HEK293 (cell line): Measurements from ENCODE around the gene ASL.

ENCODE experiments used
- GLIS1 ChIP-seq: fragments of 450-650 bp; formaldehyde crosslinking; IDR thresholded peaks from 2 replicates; pipeline ENCODE4 v1.5.1; 2016; ENCODE audit warnings: missing biosample characterization, missing genetic modification characterization
- KLF1 ChIP-seq: fragments of 450-650 bp; formaldehyde crosslinking; IDR thresholded peaks from 2 replicates; pipeline ENCODE4 v1.5.1; 2016; ENCODE audit warnings: missing biosample characterization, missing genetic modification characterization
- KLF10 ChIP-seq: fragments of 450-650 bp; IDR thresholded peaks from 2 replicates; pipeline ENCODE4 v1.5.1; 2018; ENCODE audit warnings: missing biosample characterization, mild to moderate bottlenecking, missing genetic modification characterization
- KLF16 ChIP-seq: fragments of 450-650 bp; formaldehyde crosslinking; IDR thresholded peaks from 2 replicates; pipeline ENCODE4 v1.5.1; 2017; ENCODE audit warnings: missing biosample characterization, missing genetic modification characterization
- KLF8 ChIP-seq: fragments of 450-650 bp; formaldehyde crosslinking; IDR thresholded peaks from 2 replicates; pipeline ENCODE4 v1.5.1; 2016; ENCODE audit warnings: missing biosample characterization, missing genetic modification characterization
- KLF9 ChIP-seq: fragments of 450-650 bp; formaldehyde crosslinking; IDR thresholded peaks from 2 replicates; pipeline ENCODE4 v1.5.1; 2016; ENCODE audit warnings: missing biosample characterization, missing genetic modification characterization, low read depth
- RBAK ChIP-seq: fragments of 450-650 bp; formaldehyde crosslinking; IDR thresholded peaks from 2 replicates; pipeline ENCODE4 v1.5.1; 2016; ENCODE audit warnings: missing biosample characterization, missing genetic modification characterization
- SCRT2 ChIP-seq: fragments of 450-650 bp; formaldehyde crosslinking; IDR thresholded peaks from 2 replicates; pipeline ENCODE4 v1.5.1; 2016; ENCODE audit warnings: missing biosample characterization, missing genetic modification characterization
- SP7 ChIP-seq: fragments of 450-650 bp; formaldehyde crosslinking; IDR thresholded peaks from 2 replicates; pipeline ENCODE4 v1.5.1; 2016; ENCODE audit warnings: missing biosample characterization, missing genetic modification characterization
- WT1 ChIP-seq: fragments of 450-650 bp; formaldehyde crosslinking; IDR thresholded peaks from 2 replicates; pipeline ENCODE4 v1.5.1; 2016; ENCODE audit warnings: missing biosample characterization, missing genetic modification characterization
- YY2 ChIP-seq: fragments of 450-650 bp; formaldehyde crosslinking; IDR thresholded peaks from 2 replicates; pipeline ENCODE4 v1.5.1; 2016; ENCODE audit warnings: missing biosample characterization, missing genetic modification characterization
- ZBTB21 ChIP-seq: fragments of 450-650 bp; formaldehyde crosslinking; IDR thresholded peaks from 2 replicates; pipeline ENCODE4 v1.5.1; 2017; ENCODE audit warnings: missing biosample characterization, missing genetic modification characterization
- ZBTB48 ChIP-seq: fragments of 450-650 bp; formaldehyde crosslinking; IDR thresholded peaks from 2 replicates; pipeline ENCODE4 v1.5.1; 2016; ENCODE audit warnings: missing biosample characterization, missing genetic modification characterization
- ZBTB7A ChIP-seq: fragments of 450-650 bp; formaldehyde crosslinking; IDR thresholded peaks from 2 replicates; pipeline ENCODE4 v1.5.1; 2016; ENCODE audit warnings: low read depth, missing biosample characterization, missing genetic modification characterization
- ZNF112 ChIP-seq: fragments of 450-650 bp; formaldehyde crosslinking; IDR thresholded peaks from 2 replicates; pipeline ENCODE4 v1.5.0; 2017; ENCODE audit warnings: missing biosample characterization, missing genetic modification characterization
- ZNF214 ChIP-seq: fragments of 450-650 bp; formaldehyde crosslinking; IDR thresholded peaks from 2 replicates; pipeline ENCODE4 v1.5.1; 2017; ENCODE audit warnings: missing biosample characterization, mild to moderate bottlenecking, missing genetic modification characterization, borderline replicate concordance
- ZNF23 ChIP-seq: fragments of 450-650 bp; formaldehyde crosslinking; IDR thresholded peaks from 2 replicates; pipeline ENCODE4 v1.5.1; 2016; ENCODE audit warnings: missing biosample characterization, missing genetic modification characterization, borderline replicate concordance
- ZNF24 ChIP-seq: fragments of 450-650 bp; formaldehyde crosslinking; IDR thresholded peaks from 2 replicates; pipeline ENCODE4 v1.5.1; 2016; ENCODE audit warnings: missing biosample characterization, missing genetic modification characterization
- ZNF423 ChIP-seq: fragments of 450-650 bp; formaldehyde crosslinking; IDR thresholded peaks from 2 replicates; pipeline ENCODE4 v1.5.1; 2016; ENCODE audit warnings: missing biosample characterization, missing genetic modification characterization
- ZNF529 ChIP-seq: fragments of 450-650 bp; formaldehyde crosslinking; IDR thresholded peaks from 2 replicates; pipeline ENCODE4 v1.5.1; 2017; ENCODE audit warnings: missing genetic modification characterization, missing biosample characterization; ENCODE audit not compliant: insufficient replicate concordance
- ZNF571 ChIP-seq: fragments of 450-650 bp; formaldehyde crosslinking; IDR thresholded peaks from 2 replicates; pipeline ENCODE4 v1.5.0; 2017; ENCODE audit warnings: missing biosample characterization, missing genetic modification characterization
- ZNF596 ChIP-seq: fragments of 450-650 bp; IDR thresholded peaks from 2 replicates; pipeline ENCODE4 v1.5.0; 2018; ENCODE audit warnings: missing biosample characterization, mild to moderate bottlenecking, missing genetic modification characterization, moderate library complexity
- ZNF701 ChIP-seq: fragments of 450-650 bp; formaldehyde crosslinking; IDR thresholded peaks from 2 replicates; pipeline ENCODE4 v1.5.1; 2016; ENCODE audit warnings: missing biosample characterization, missing genetic modification characterization
- TF ChIP-seq, protein P1 (sequence below): fragments of 450-650 bp; formaldehyde crosslinking; IDR thresholded peaks from 2 replicates; pipeline ENCODE4 v1.5.1; 2016; ENCODE audit warnings: missing biosample characterization, missing genetic modification characterization, low read depth
- TF ChIP-seq, protein P2 (sequence below): fragments of 450-650 bp; formaldehyde crosslinking; conservative IDR thresholded peaks from 2 replicates; pipeline ENCODE4 v1.5.1; 2016; ENCODE audit warnings: low read depth, missing biosample characterization, missing genetic modification characterization
- TF ChIP-seq, protein P3 (sequence below): fragments of 450-650 bp; formaldehyde crosslinking; IDR thresholded peaks from 2 replicates; pipeline ENCODE4 v1.5.1; 2016; ENCODE audit warnings: missing biosample characterization, missing genetic modification characterization, low read depth
- TF ChIP-seq, protein P4 (sequence below): fragments of 450-650 bp; formaldehyde crosslinking; IDR thresholded peaks from 2 replicates; pipeline ENCODE4 v1.5.1; 2016; ENCODE audit warnings: missing biosample characterization, missing genetic modification characterization
- TF ChIP-seq, protein P5 (sequence below): fragments of 450-650 bp; formaldehyde crosslinking; IDR thresholded peaks from 2 replicates; pipeline ENCODE4 v1.5.1; 2016; ENCODE audit warnings: missing biosample characterization, missing genetic modification characterization

The ASL gene

DNA sequence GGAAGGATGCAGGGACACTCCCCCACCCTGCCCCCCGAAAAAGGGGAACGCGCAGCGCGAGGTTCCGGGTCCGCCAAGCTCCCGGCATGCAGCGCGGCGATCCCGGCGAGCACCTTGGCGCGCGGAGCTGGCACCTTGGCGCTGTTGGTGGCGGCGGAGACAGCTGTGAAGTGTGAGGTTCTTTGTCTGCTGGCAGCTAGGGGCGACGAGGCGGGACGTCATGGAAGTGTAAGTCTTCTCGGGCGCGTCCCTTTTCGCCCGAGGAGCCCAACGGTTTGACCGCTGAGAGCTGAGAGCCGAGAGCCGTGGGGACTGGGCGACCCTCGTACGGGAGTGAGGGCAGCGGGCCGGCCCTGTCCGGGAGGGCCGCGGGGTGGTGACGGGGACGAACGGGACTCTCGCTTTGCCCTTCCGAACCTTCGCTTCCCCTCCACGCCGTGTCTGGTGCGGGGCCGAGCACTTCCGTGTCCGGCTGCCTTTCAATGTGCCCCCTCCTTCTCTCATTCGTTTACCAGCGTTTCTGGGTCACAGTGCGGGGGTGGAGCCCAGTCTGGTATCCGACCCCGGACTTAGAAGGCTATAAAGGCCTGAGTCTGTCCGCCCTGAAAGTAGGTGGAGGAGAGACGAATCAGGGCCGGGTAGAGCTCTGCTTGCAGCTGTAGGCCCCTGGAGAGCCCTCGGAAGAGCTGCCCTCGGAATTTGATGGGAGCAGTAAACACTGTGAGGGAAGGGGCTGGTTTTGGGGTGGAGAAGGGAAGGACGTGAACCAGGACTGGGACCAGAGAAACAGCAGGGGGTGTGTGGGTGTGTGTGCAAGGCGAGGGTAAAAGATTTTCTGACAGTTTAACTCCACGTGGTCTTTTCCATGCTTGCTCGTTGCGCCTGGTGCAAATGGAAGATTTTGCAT is 39.4 kb downstream of the ASL start, which contains the start of gene CRCP (continued):
- TF ChIP-seq ZNF23 (tag by site-specific recombination) (no peak), ZBTB21 (tag by site-specific recombination) (peak; percentile 21; the same call in 1 of the 2 replicates), SCRT2 (no peak), KLF16 (tag by site-specific recombination) (peak; percentile 68), ZNF571 (tag by site-specific recombination) (no peak), KLF8 (peak; percentile 82), ZNF24 (tag by site-specific recombination) (peak; percentile 52; the same call in 1 of the 2 replicates), WT1 (0 out of 2 replicates have a peak, but pooled peaks have one; percentile 9), KLF1 (tag by site-specific recombination) (peak; percentile 74), SP7 (peak; percentile 75), GLIS1 (tag by site-specific recombination) (peak; percentile 43; the same call in 1 of the 2 replicates), KLF10 (tag by site-specific recombination) (peak; percentile 88), ZNF596 (tag by site-specific recombination) (no peak), ZNF529 (no peak), ZNF214 (tag by site-specific recombination) (no peak), KLF9 (tag by site-specific recombination) (peak; percentile 50), YY2 (tag by site-specific recombination) (0 out of 2 replicates have a peak, but pooled peaks have one; percentile 30), ZBTB48 (peak; percentile 52; the same call in 1 of the 2 replicates), RBAK (tag by site-specific recombination) (no peak), ZNF423 (tag by site-specific recombination) (0 out of 2 replicates have a peak, but pooled peaks have one; percentile 46), ZNF701 (tag by site-specific recombination) (no peak), ZBTB7A (tag by site-specific recombination) (no peak), ZNF112 (tag by site-specific recombination) (no peak)
- TF ChIP-seq, protein P1, sequence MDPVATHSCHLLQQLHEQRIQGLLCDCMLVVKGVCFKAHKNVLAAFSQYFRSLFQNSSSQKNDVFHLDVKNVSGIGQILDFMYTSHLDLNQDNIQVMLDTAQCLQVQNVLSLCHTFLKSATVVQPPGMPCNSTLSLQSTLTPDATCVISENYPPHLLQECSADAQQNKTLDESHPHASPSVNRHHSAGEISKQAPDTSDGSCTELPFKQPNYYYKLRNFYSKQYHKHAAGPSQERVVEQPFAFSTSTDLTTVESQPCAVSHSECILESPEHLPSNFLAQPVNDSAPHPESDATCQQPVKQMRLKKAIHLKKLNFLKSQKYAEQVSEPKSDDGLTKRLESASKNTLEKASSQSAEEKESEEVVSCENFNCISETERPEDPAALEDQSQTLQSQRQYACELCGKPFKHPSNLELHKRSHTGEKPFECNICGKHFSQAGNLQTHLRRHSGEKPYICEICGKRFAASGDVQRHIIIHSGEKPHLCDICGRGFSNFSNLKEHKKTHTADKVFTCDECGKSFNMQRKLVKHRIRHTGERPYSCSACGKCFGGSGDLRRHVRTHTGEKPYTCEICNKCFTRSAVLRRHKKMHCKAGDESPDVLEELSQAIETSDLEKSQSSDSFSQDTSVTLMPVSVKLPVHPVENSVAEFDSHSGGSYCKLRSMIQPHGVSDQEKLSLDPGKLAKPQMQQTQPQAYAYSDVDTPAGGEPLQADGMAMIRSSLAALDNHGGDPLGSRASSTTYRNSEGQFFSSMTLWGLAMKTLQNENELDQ (tag by site-specific recombination), result no peak
- TF ChIP-seq, protein P2, sequence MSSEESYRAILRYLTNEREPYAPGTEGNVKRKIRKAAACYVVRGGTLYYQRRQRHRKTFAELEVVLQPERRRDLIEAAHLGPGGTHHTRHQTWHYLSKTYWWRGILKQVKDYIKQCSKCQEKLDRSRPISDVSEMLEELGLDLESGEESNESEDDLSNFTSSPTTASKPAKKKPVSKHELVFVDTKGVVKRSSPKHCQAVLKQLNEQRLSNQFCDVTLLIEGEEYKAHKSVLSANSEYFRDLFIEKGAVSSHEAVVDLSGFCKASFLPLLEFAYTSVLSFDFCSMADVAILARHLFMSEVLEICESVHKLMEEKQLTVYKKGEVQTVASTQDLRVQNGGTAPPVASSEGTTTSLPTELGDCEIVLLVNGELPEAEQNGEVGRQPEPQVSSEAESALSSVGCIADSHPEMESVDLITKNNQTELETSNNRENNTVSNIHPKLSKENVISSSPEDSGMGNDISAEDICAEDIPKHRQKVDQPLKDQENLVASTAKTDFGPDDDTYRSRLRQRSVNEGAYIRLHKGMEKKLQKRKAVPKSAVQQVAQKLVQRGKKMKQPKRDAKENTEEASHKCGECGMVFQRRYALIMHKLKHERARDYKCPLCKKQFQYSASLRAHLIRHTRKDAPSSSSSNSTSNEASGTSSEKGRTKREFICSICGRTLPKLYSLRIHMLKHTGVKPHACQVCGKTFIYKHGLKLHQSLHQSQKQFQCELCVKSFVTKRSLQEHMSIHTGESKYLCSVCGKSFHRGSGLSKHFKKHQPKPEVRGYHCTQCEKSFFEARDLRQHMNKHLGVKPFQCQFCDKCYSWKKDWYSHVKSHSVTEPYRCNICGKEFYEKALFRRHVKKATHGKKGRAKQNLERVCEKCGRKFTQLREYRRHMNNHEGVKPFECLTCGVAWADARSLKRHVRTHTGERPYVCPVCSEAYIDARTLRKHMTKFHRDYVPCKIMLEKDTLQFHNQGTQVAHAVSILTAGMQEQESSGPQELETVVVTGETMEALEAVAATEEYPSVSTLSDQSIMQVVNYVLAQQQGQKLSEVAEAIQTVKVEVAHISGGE (tag by site-specific recombination), result peak; percentile 85
- TF ChIP-seq, protein P3, sequence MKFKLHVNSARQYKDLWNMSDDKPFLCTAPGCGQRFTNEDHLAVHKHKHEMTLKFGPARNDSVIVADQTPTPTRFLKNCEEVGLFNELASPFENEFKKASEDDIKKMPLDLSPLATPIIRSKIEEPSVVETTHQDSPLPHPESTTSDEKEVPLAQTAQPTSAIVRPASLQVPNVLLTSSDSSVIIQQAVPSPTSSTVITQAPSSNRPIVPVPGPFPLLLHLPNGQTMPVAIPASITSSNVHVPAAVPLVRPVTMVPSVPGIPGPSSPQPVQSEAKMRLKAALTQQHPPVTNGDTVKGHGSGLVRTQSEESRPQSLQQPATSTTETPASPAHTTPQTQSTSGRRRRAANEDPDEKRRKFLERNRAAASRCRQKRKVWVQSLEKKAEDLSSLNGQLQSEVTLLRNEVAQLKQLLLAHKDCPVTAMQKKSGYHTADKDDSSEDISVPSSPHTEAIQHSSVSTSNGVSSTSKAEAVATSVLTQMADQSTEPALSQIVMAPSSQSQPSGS (tag by site-specific recombination), result no peak
- TF ChIP-seq, protein P4, sequence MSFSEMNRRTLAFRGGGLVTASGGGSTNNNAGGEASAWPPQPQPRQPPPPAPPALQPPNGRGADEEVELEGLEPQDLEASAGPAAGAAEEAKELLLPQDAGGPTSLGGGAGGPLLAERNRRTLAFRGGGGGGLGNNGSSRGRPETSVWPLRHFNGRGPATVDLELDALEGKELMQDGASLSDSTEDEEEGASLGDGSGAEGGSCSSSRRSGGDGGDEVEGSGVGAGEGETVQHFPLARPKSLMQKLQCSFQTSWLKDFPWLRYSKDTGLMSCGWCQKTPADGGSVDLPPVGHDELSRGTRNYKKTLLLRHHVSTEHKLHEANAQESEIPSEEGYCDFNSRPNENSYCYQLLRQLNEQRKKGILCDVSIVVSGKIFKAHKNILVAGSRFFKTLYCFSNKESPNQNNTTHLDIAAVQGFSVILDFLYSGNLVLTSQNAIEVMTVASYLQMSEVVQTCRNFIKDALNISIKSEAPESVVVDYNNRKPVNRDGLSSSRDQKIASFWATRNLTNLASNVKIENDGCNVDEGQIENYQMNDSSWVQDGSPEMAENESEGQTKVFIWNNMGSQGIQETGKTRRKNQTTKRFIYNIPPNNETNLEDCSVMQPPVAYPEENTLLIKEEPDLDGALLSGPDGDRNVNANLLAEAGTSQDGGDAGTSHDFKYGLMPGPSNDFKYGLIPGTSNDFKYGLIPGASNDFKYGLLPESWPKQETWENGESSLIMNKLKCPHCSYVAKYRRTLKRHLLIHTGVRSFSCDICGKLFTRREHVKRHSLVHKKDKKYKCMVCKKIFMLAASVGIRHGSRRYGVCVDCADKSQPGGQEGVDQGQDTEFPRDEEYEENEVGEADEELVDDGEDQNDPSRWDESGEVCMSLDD, result peak; percentile 96
- TF ChIP-seq, protein P5, sequence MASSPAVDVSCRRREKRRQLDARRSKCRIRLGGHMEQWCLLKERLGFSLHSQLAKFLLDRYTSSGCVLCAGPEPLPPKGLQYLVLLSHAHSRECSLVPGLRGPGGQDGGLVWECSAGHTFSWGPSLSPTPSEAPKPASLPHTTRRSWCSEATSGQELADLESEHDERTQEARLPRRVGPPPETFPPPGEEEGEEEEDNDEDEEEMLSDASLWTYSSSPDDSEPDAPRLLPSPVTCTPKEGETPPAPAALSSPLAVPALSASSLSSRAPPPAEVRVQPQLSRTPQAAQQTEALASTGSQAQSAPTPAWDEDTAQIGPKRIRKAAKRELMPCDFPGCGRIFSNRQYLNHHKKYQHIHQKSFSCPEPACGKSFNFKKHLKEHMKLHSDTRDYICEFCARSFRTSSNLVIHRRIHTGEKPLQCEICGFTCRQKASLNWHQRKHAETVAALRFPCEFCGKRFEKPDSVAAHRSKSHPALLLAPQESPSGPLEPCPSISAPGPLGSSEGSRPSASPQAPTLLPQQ (tag by site-specific recombination), result peak; percentile 71
